ENCODE data around the gene CCDC112.
"Not testable (repeated sequence)": the region's sequence is repeated elsewhere in the genome, so short reads cannot be mapped to it uniquely, and the experiment has no call there.

CCDC112 gene

DNA sequence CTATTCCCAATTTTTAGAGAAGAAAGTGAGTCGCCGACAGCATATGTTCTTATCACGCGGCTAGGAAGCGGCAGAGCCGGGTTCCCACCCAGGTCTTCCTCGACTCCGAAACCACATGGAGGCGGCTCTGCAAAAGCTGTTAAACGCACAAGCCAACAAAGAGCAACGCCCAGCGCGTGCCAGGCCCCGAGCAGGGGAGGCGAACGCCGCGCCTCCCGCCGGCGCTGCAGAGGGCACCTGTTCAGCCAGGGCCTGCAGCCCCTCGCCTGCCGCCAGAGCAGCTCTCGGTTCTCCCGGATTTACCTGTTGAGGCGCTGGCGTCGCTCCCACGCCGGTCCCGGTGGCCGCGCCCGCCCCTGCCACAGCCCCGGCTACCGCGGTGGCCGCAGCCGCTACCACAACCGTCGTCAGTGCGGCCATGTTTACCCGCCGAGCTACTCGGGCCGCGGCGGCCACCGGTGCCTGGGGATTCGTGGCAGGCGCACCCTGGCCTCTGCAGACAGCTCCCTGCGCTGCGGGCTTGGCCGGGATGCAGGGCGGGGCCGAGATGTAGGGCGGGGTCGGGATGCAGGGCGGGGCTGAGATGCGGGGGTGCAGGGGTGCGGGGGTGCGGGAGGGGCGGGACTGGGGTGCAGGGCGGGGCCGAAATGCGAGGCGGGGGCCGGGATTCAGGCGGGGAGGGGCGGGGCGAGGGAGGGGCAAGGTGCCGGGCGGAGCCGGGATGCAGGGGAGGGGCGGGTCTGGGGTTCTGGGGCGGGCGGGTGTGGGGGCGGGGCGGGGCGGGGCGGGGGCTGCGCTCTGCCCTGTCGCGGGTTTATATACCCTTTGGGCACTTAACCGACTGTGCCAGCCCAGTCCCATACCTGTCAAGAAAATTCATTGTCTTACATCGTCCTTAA lies at the start of gene CCDC112:
TSS of gene CCDC112 (minus strand) at position 531 of the 899 bp plus-strand sequence. CDS start at position 420, 111 bp downstream.
- H3K27me3 Mint-ChIP-seq = no peaks in the 10 kb centered on the region
- peak within 1 kb of the TSS; percentile 79 for H3K4me3 Mint-ChIP-seq
- peak; percentile 92 for ATAC-seq
- peaks cover 13% of the 10 kb centered on the region for H3K4me1 Mint-ChIP-seq
- peaks cover 6% of the 10 kb centered on the region for H3K36me3 Mint-ChIP-seq
- peaks cover 3% of the 10 kb centered on the region for H3K9me3 Mint-ChIP-seq
- peak within 1 kb of the TSS; percentile 45 for H3K27ac Mint-ChIP-seq

DNA sequence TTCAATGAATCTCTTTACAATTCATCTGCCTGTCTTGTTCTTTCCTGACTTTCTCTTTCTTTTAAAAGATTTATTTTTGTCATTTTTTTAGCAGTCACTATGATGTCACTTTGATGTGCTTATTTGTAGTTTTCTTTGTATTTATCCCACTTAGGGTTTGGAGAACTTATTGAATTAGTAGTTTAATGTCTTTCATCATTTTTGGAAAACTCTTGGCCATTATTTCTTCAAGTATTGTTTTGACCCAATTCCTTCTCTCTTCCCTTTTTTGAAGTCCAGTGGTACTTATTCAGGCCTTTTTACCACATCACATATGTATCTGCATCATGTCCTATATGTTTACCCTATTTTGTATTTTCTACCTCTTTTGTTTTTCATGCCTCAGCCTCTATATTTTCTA lies 48.9 kb upstream of the CCDC112 start:
- no peak for ATAC-seq
- H3K27ac Mint-ChIP-seq = no peak overlapping the region
- peaks cover 5% of the 10 kb centered on the region for H3K4me1 Mint-ChIP-seq
- no peak overlapping the region for H3K4me3 Mint-ChIP-seq
- H3K27me3 Mint-ChIP-seq = peaks cover 35% of the 10 kb centered on the region
- no peaks in the 10 kb centered on the region for H3K36me3 Mint-ChIP-seq
- peaks cover 3% of the 10 kb centered on the region for H3K9me3 Mint-ChIP-seq

DNA sequence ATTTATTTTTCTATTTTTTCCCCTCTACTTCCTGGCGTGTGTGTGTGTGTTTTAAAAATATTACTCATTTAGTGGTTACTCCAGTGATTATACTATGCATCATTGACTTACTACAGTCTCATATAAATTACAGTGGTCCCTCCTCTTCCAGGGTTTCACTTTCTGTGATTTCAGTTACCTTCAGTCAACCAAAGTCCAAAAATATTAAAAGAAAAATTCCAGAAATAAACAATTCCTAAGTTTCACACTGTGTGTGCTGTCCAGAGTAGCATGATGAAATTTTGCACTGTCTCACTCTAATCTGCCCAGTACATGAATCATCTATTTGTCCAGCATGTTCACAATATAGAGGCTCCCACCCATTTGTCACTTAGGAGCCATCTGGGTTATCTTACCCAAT lies 47.4 kb upstream of the CCDC112 start:
- H3K27ac Mint-ChIP-seq = no peak overlapping the region
- no peaks in the 10 kb centered on the region for H3K36me3 Mint-ChIP-seq
- H3K4me1 Mint-ChIP-seq = peaks cover 5% of the 10 kb centered on the region
- peaks cover 3% of the 10 kb centered on the region for H3K9me3 Mint-ChIP-seq
- no peak for ATAC-seq
- no peak overlapping the region for H3K4me3 Mint-ChIP-seq
- peaks cover 29% of the 10 kb centered on the region for H3K27me3 Mint-ChIP-seq

- peaks cover 5% of the 10 kb centered on the region for H3K4me1 Mint-ChIP-seq
- ATAC-seq = no peak
Measured at GRCh38 chr5:115342590-115343377, 46.3 kb upstream of the CCDC112 start.

DNA sequence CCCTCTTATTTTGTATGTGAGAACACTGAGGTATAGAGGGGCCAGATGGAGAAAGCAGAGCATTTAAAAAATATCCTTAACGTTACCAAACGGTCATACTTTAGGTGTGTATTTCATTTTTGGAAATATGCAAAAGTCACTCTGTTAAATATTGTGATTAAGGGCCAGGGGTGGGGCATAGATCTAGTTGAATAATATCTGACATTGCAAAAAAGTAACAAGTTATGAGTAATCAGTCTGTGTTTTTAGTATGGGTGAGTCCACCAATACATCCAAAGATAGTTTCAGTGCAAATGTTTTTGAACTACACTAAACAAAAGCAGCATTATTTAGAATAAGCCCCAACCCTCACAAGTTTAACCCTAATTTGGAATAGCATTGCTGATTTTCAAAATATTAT lies 45.3 kb upstream of the CCDC112 start:
- Mint-ChIP-seq H3K36me3 (no peaks in the 10 kb centered on the region), H3K4me3 (no peak overlapping the region), H3K27ac (no peak overlapping the region), H3K9me3 (peaks cover 3% of the 10 kb centered on the region), H3K4me1 (peaks cover 5% of the 10 kb centered on the region), H3K27me3 (peaks cover 20% of the 10 kb centered on the region)
- ATAC-seq = no peak

More at GRCh38 chr5:115342590-115343377, 46.3 kb upstream of the CCDC112 start:
- H3K4me3 Mint-ChIP-seq = no peak overlapping the region
- no peaks in the 10 kb centered on the region for H3K36me3 Mint-ChIP-seq
- no peak overlapping the region for H3K27ac Mint-ChIP-seq
- H3K27me3 Mint-ChIP-seq = peaks cover 29% of the 10 kb centered on the region
- H3K9me3 Mint-ChIP-seq = peaks cover 3% of the 10 kb centered on the region

DNA sequence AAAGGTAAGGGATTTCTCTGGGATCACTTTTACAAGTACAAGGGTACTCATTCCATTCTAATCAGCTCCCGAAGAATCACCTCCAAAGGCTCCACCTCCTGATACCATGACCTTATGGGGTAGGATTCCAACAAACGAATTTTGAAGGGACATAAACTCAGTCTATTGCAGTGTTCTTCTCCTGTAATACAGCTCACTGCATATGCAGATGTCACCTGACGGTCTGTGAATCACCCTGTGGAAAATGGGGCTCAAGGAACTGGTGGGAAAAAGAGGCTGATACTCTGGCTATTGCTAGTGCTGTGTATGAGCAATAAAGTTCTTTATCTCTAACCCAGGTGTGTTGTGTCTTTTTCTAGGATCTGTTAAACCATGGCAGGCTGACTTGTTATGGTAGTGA lies 42.4 kb upstream of the CCDC112 start:
- Mint-ChIP-seq H3K27ac (no peak overlapping the region), H3K4me1 (peaks cover 2% of the 10 kb centered on the region), H3K9me3 (no peaks in the 10 kb centered on the region), H3K36me3 (no peaks in the 10 kb centered on the region), H3K4me3 (no peak overlapping the region), H3K27me3 (no peaks in the 10 kb centered on the region)
- ATAC-seq = no peak

DNA sequence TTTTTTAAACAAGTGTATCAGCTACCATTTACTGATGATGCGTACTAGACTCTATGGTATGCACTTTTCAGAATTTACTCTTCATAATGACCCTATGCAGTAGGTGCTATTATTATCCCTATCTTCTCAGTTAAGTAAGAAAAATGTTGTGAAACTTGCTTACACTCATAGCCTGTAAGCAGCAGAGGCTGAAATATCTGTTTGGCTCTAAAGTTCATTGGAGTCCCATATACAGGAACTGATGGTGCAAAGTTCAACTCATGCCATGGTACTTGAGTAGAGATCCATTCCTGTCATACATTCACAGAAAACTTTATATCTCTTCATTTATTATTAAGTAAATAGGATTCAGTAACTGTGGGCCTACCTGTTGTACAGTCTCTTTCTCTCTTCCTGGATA lies 41.4 kb upstream of the CCDC112 start:
- H3K27me3 Mint-ChIP-seq = no peaks in the 10 kb centered on the region
- H3K4me1 Mint-ChIP-seq = peaks cover 5% of the 10 kb centered on the region
- H3K36me3 Mint-ChIP-seq = no peaks in the 10 kb centered on the region
- H3K9me3 Mint-ChIP-seq = no peaks in the 10 kb centered on the region
- H3K27ac Mint-ChIP-seq = no peak overlapping the region
- H3K4me3 Mint-ChIP-seq = no peak overlapping the region
- no peak for ATAC-seq

GRCh38 chr5:115336964-115337363 lies 40.5 kb upstream of the CCDC112 start:
- H3K4me1 Mint-ChIP-seq = peaks cover 11% of the 10 kb centered on the region
- H3K9me3 Mint-ChIP-seq = no peaks in the 10 kb centered on the region
- no peaks in the 10 kb centered on the region for H3K36me3 Mint-ChIP-seq
- no peak overlapping the region for H3K4me3 Mint-ChIP-seq
- H3K27me3 Mint-ChIP-seq = no peaks in the 10 kb centered on the region
- no peak for ATAC-seq
- H3K27ac Mint-ChIP-seq = no peak overlapping the region

- H3K27me3 Mint-ChIP-seq = no peaks in the 10 kb centered on the region
- no peaks in the 10 kb centered on the region for H3K36me3 Mint-ChIP-seq
- peaks cover 18% of the 10 kb centered on the region for H3K4me1 Mint-ChIP-seq
- H3K27ac Mint-ChIP-seq = no peak overlapping the region
- ATAC-seq = no peak
- no peaks in the 10 kb centered on the region for H3K9me3 Mint-ChIP-seq
- H3K4me3 Mint-ChIP-seq = no peak overlapping the region
Measured at GRCh38 chr5:115336201-115336720, 39.8 kb upstream of the CCDC112 start.

- Mint-ChIP-seq H3K4me3 (no peak overlapping the region), H3K27ac (no peak overlapping the region), H3K4me1 (peaks cover 28% of the 10 kb centered on the region), H3K36me3 (no peaks in the 10 kb centered on the region), H3K27me3 (no peaks in the 10 kb centered on the region), H3K9me3 (no peaks in the 10 kb centered on the region)
- ATAC-seq = no peak
Measured at GRCh38 chr5:115335301-115335700, 38.8 kb upstream of the CCDC112 start.

DNA sequence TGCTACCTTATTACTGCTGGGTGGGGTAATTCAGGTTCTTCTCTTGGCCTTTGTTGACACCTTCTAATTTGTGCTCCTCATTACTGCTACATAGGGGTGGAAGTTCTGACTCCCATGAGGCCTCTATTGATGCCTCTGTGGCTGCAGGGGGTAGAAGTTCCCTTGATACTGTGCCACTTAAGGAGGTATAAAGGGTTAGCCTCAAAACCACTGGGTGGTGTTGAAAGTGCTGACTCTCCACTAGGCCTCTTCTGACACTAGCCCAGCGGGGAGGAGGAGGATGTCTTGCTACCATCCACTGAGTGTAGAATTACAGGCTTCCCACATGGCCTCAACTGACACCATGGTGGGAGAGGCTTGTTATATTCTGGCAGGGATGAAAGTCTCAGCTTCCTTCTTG lies 36.7 kb upstream of the CCDC112 start:
- Mint-ChIP-seq H3K36me3 (no peaks in the 10 kb centered on the region), H3K27me3 (no peaks in the 10 kb centered on the region), H3K27ac (no peak overlapping the region), H3K4me3 (no peak overlapping the region), H3K9me3 (no peaks in the 10 kb centered on the region), H3K4me1 (peaks cover 49% of the 10 kb centered on the region)
- ATAC-seq = peak; percentile 61

DNA sequence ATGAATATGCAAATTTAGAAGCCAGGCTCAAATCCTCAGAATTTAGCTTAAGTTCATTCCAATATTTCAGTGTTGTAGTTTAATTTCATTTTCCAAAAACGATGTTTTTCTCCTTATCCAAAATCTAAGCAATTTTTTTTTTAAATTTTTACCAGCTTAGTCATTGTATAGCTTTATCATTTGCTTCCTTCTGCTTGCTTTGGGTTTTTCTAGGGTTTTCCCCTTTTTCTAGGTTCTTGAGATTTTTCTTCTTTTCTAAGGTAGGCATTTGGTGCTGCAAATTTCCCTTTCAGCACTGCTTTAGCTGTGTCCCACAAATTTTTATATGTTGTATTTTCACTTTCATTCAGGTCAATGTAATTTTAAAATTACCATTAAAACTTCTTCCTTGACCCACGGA lies 34.4 kb upstream of the CCDC112 start:
- ATAC-seq = no peak
- Mint-ChIP-seq H3K4me3 (no peak overlapping the region), H3K27ac (peak overlapping the region; percentile 49)

DNA sequence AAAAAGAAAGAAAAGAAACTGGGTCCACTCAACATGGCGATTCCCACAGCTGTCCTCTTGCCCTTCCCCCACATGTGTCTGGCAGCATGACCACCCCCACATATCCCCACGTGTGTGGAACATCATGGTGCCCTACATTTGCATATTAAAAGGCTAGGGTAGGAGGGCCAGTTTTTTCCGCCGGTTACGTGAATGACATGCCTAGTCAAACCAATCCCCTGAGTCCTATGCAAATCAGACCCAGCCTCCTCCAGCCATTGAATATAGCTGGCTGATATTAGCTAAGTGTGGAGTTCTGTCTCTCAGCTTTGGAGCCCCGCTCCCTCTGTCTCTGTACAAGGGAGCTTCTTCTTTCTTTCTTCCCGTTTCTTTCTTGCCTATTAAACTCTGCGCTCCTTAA lies 33.0 kb upstream of the CCDC112 start:
- Mint-ChIP-seq H3K4me1 (peaks cover 56% of the 10 kb centered on the region), H3K9me3 (no peaks in the 10 kb centered on the region), H3K27ac (peak overlapping the region; percentile 57), H3K4me3 (peak overlapping the region; percentile 35), H3K27me3 (no peaks in the 10 kb centered on the region), H3K36me3 (no peaks in the 10 kb centered on the region)
- peak; percentile 74 for ATAC-seq

More for the DNA sequence above, 34.4 kb upstream of the CCDC112 start:
- no peaks in the 10 kb centered on the region for H3K9me3 Mint-ChIP-seq
- peaks cover 56% of the 10 kb centered on the region for H3K4me1 Mint-ChIP-seq
- no peaks in the 10 kb centered on the region for H3K36me3 Mint-ChIP-seq
- H3K27me3 Mint-ChIP-seq = no peaks in the 10 kb centered on the region

GRCh38 chr5:115328617-115329274 lies 32.3 kb upstream of the CCDC112 start:
- not testable (repeated sequence) for H3K27me3 Mint-ChIP-seq, H3K36me3 Mint-ChIP-seq, H3K9me3 Mint-ChIP-seq
- ATAC-seq = peak; percentile 59
- Mint-ChIP-seq H3K27ac (peak overlapping the region; percentile 57), H3K4me3 (peak overlapping the region; percentile 21), H3K4me1 (peaks cover 56% of the 10 kb centered on the region)

Data from stimulated activated memory B cell treated with anti-CD40 and anti-IgM and Interleukin-4, amounts not matched to agents 10 μg/mL and 1 μg/mL and 100 μg/mL, for 72 hours (primary cell).